Mucosa of stomach (tissue), 1 donor: Measurements from ENCODE around the gene EFTUD2.

Experiments used
- H3K27me3 ChIP-seq: one replicate; pipeline ENCODE4 v1.7.0; 2013; ENCODE audit warnings: mild to moderate bottlenecking, low read length; ENCODE audit not compliant: control insufficient read depth, insufficient read depth
- H3K36me3 ChIP-seq: one replicate; pipeline ENCODE4 v1.7.0; 2013; ENCODE audit warnings: low read length; ENCODE audit not compliant: control insufficient read depth, insufficient read depth
- H3K4me1 ChIP-seq: one replicate; pipeline ENCODE4 v1.7.0; 2013; ENCODE audit warnings: mild to moderate bottlenecking, low read length; ENCODE audit not compliant: control insufficient read depth, insufficient read depth
- H3K4me3 ChIP-seq: one replicate; pipeline ENCODE4 v1.7.0; 2013; ENCODE audit warnings: low read length
- H3K9ac ChIP-seq: one replicate; pipeline ENCODE4 v1.7.0; 2013; ENCODE audit warnings: mild to moderate bottlenecking, low read length, moderate library complexity
- H3K9me3 ChIP-seq: one replicate; pipeline ENCODE4 v1.7.0; 2013; ENCODE audit warnings: mild to moderate bottlenecking, low read length, moderate library complexity; ENCODE audit not compliant: control insufficient read depth
- donor health status: Pancreatic carcinoma.

Gene EFTUD2

DNA sequence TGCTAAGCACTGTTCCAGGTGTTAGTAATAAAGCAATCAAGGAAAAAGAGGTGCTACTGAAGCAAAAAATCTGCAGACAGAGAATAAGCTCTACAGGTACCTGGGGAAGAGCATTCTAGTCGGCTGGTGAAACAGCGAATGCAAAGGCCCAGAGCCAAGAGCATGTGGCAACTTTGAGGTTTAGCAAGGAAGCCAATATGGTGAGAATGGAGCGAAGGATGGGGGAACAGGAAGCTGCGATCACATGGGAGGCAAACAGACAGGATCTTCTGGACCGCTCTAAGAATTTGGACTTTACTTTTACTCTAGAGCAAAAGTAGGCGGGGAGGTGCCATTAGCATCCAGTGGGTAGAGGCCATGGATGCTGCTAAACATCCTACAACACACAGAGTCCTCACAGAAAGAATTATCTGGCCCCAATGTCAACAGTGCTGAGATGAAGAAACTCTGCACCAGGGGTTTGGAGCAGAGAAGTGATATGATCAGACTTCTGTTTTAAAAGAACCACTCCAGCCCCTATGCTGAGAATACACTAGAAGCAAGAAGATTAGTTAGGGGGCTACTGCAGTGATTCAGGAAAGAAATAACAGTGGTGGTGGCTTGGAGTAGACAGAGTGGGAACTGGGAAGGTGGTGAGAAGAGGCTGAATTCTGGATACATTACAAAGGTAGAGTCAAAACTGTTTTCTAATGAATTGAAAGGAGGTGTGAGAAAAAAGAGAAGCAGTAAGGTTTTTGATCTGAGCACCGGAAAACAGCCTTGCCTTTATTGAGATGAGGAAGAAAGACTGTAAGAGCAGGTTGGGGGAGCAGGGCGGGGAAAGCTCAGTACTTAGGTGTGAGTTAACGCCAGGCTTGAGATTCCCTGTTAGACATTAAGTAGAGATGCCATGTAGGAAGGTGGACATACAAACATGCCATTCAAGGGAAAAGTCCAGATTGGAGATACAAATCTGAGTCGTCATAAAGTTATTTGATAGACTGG lies 11.0 kb downstream of the EFTUD2 start:
- Histone ChIP-seq H3K36me3 (peaks cover 3% of the 10 kb centered on the region), H3K9me3 (no peaks in the 10 kb centered on the region), H3K27me3 (no peaks in the 10 kb centered on the region), H3K4me3 (no peak overlapping the region), H3K9ac (no peak overlapping the region), H3K4me1 (no peaks in the 10 kb centered on the region)

DNA sequence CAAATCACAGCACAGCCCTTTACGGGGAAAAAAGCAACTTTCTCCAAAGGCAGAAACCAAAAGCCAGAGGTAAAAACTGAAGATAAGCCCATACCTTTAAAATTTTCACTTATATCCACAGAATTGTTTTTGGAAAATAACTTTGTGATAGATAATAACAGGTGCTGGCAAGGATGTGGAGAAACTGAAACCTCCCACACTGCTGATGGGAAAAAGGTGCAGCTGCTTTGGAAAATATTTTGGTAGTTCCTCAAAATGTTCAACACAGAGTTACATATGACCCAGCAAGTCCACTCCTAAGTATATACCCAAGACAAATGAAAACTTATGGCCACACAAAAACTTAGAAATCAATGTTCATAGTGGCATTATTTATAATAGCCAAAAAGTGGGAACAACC lies 12.2 kb downstream of the EFTUD2 start:
- H3K27me3 ChIP-seq: no peaks in the 10 kb centered on the region
- peaks cover 3% of the 10 kb centered on the region for H3K36me3 ChIP-seq

DNA sequence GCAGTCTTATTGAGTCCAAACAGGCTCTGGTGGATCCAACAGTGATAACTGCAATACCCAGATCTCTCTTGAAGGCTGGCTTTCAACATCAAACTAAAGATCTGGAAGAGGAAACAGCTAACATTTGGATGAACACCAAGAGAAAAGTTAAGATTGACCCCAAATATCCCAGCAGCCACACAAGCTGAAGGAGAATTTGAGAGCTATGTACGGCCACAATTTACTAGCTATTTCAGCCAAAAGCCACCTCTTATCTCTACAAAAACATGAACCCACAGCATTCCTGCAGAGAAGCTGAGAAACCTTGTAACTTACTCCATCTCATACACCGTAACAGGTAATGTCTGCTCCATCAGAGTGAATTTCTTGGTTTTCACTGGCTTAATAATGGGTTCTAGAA lies 14.3 kb downstream of the EFTUD2 start:
- no peaks in the 10 kb centered on the region for H3K27me3 ChIP-seq
- H3K4me3 ChIP-seq: no peak overlapping the region
- H3K36me3 ChIP-seq: peaks cover 3% of the 10 kb centered on the region
- no peaks in the 10 kb centered on the region for H3K9me3 ChIP-seq
- H3K9ac ChIP-seq: no peak overlapping the region
- no peaks in the 10 kb centered on the region for H3K4me1 ChIP-seq

More for the DNA sequence above, 12.2 kb downstream of the EFTUD2 start:
- Histone ChIP-seq H3K4me3 (no peak overlapping the region), H3K4me1 (no peaks in the 10 kb centered on the region), H3K9me3 (no peaks in the 10 kb centered on the region), H3K9ac (no peak overlapping the region)

DNA sequence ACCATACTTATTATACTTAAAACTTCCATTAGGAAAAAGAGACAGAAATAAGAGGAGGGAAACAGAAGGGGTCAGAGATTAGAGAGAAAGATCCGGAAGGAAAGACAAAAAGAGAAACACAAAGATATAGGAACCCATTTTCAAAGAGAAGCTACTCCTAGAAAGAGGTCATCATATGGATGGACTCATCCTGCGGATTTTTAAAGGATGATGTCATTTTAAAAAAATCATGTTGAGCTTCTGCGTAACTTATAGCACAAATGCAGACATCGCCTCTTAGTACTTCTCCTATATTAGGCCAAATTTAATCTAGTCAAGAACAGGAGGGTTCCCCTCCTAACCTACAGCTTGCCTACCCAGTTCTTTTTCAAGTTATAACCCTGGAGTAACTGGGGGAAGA lies 18.1 kb downstream of the EFTUD2 start:
- peaks cover 13% of the 10 kb centered on the region for H3K36me3 ChIP-seq
- no peaks in the 10 kb centered on the region for H3K27me3 ChIP-seq
- H3K4me1 ChIP-seq: peaks cover 5% of the 10 kb centered on the region
- H3K4me3 ChIP-seq: no peak overlapping the region
- no peaks in the 10 kb centered on the region for H3K9me3 ChIP-seq
- no peak overlapping the region for H3K9ac ChIP-seq

DNA sequence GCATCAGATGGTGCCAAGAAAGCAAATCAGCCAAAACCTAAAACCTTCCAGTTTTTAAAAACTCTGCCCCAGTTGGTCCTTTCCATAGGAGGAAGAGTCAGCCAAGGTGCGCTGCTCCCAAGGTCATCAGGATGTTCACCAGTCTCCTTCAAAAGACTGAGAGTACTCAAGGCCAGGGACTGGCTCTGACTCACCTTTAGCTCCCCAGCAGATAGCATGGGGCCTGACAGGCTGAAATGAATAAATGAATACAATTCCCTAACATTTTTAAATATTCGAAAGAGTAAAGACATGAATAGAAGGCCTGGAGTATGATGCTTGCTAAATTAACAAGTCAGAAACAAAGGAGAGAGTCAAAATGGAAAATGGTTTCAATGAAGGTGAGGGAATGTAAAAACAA lies 19.2 kb downstream of the EFTUD2 start:
- Histone ChIP-seq H3K9ac (no peak overlapping the region), H3K9me3 (no peaks in the 10 kb centered on the region), H3K27me3 (no peaks in the 10 kb centered on the region), H3K36me3 (peaks cover 13% of the 10 kb centered on the region), H3K4me3 (no peak overlapping the region), H3K4me1 (peaks cover 5% of the 10 kb centered on the region)

DNA sequence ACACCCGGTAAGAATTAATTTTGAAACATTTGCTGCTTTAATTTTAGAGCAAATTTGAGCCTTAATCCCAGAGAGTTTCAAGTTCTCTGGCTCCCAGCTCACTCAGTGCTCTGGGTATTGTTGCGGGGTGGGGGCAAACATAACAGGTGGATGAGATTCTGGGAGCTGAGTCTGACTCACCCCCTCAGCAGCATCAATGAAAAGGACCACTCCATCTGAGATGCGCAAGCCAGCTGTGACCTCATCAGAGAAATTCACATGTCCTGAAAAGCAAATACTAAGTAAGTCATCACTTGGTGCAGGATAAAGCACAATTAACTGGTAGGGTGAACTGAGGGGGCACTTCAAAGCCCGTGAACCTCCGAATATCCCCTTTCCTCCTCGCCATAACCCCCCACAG lies 19.9 kb downstream of the EFTUD2 start:
- H3K36me3 ChIP-seq: peaks cover 13% of the 10 kb centered on the region
- no peaks in the 10 kb centered on the region for H3K27me3 ChIP-seq
- H3K4me3 ChIP-seq: no peak overlapping the region
- peaks cover 5% of the 10 kb centered on the region for H3K4me1 ChIP-seq
- H3K9ac ChIP-seq: no peak overlapping the region
- no peaks in the 10 kb centered on the region for H3K9me3 ChIP-seq

DNA sequence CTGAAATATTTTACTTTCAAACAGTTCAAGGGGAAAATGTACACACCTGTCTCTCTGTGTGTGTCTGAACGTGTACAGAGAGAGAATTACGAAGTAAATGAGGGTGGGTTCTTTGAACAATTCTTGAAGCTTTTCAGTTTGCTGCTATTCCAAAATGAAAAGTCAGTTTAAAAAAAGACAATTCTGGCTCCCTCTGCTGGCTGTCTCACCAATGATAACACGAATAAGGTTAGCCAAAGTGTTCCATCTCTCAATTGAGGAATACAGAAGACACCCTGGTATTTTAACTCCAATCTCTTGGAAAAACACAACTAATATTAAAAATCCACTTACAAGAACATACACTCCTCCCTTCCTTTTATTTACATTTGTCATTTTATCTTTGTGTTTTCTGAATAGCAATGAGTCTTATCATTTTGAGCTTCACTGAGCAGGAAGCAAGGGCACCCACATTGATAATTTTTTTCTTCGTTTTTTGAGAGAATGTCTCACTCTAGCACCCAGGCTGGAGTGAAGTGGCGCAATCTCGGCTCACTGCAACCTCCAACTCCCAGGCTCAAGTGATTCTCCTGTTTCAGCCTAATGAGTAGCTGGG lies 20.5 kb downstream of the EFTUD2 start:
- Histone ChIP-seq H3K36me3 (peaks cover 17% of the 10 kb centered on the region), H3K27me3 (no peaks in the 10 kb centered on the region)

DNA sequence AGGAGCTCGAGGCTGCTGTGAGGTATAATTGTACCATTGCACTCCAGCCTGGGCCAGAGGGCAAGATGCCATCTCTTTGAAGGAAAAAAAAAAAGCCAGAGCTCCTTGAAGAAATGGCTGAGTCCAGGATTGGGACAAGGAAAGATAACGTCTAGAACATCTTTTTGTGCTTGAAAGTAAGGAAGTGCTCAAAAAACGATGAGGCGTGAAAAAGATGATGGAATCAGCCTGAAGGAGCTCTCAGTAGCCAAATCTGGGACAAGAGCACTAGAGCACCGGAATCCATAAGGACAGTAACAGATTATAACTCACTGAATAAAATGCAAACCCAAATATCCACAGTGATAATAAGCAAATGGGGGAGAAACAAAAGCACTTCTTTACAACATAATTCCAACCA lies 22.1 kb downstream of the EFTUD2 start:
- Histone ChIP-seq H3K9me3 (no peaks in the 10 kb centered on the region), H3K4me3 (no peak overlapping the region), H3K9ac (no peak overlapping the region), H3K27me3 (no peaks in the 10 kb centered on the region), H3K36me3 (peaks cover 14% of the 10 kb centered on the region), H3K4me1 (peaks cover 5% of the 10 kb centered on the region)

More for the DNA sequence above, 20.5 kb downstream of the EFTUD2 start:
- Histone ChIP-seq H3K9me3 (no peaks in the 10 kb centered on the region), H3K9ac (no peak overlapping the region), H3K4me3 (no peak overlapping the region), H3K4me1 (peaks cover 5% of the 10 kb centered on the region)

DNA sequence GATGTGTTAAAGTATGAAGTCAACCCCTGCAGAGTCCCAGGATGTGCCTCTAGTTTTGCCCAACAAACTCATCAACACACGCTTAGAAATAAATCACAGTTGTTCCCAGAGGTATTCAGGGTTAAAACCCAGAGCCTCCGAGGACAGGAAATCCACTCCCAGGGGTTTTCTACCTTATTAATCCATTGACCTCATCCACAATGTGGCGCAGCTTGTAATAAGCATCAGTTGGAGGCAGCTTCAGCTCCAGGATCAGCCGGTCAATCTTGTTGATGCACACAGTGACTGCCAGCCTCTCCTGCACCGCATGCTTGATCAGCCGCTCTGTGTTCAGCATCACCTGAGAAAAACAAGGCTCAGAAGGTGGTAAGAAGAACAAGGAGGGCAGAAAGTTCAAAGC lies 23.5 kb downstream of the EFTUD2 start:
- Histone ChIP-seq H3K9me3 (no peaks in the 10 kb centered on the region), H3K4me3 (no peak overlapping the region), H3K9ac (no peak overlapping the region), H3K36me3 (peaks cover 14% of the 10 kb centered on the region), H3K27me3 (no peaks in the 10 kb centered on the region), H3K4me1 (peaks cover 5% of the 10 kb centered on the region)

DNA sequence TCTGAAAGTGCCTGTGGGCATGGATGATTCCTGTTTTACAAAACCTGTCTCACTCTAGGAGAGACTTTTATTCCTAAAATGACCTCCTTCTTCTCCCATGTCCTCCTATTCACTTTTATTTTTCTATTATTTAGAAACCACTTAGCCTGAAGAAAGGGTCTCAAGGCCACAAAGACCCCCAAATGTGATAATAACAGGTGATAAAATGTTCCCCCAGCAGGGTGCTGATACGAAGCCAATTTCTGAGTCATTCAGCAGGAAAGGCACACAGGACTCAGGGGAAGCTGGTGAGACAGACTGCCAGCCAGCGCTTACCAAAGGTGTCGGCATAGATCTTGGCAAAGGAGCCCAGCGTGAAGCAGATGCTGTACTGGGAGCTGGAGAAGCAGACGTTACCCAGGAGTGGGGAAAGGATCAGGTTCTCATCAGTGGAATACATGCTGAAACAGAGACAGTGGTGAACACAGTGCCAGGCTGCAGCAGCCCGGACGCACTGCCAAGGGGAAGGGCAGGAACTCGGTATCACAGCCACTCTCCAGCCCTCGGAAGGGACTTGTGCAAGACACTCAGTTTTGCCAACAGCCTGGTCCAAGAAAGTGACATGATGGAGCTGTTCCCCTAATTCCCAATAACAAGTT lies 27.0 kb downstream of the EFTUD2 start:
- H3K36me3 ChIP-seq: peaks cover 12% of the 10 kb centered on the region
- no peak overlapping the region for H3K9ac ChIP-seq

DNA sequence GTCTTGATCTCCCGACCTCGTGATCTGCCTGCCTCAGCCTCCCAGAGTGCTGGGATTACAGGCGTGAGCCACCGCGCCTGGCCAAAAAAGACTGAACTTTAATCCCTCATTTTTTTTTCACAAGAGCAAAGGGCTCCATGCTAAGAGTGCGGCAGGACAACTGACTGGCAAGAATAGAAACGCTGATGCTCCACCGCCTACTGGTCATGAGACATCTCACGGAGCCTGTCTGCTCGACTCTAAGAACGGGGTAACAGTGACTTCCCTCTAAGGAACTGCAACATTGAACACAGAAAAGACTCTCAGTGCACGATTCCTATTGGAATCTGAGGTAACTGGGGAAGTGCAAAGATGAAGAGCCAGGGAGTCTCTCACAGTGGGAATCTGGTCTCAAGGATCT lies 27.7 kb downstream of the EFTUD2 start:
- Histone ChIP-seq H3K9me3 (no peaks in the 10 kb centered on the region), H3K4me1 (no peaks in the 10 kb centered on the region), H3K4me3 (no peak overlapping the region), H3K27me3 (no peaks in the 10 kb centered on the region), H3K36me3 (peaks cover 12% of the 10 kb centered on the region), H3K9ac (no peak overlapping the region)

More for the DNA sequence above, 27.0 kb downstream of the EFTUD2 start:
- no peaks in the 10 kb centered on the region for H3K4me1 ChIP-seq
- H3K27me3 ChIP-seq: no peaks in the 10 kb centered on the region
- no peak overlapping the region for H3K4me3 ChIP-seq
- no peaks in the 10 kb centered on the region for H3K9me3 ChIP-seq

DNA sequence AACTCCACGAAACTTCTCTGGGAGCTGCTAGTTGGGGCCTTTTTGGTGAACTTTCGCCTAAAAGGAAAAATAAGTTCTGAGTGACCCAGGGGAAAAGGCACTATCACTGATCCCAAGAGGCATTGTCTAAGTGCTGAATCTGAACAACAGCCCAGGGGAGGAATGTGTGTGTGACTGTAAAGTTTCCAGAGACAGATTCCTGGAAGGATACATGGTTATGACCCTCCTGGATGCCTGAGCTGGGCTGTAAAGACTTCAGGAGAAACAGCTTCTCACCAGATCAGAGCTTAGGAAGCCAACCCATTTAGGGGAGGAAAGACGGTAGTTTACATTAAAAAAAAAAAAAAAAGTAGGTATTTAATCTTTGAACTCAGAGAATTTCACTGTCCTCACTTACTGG lies 31.4 kb downstream of the EFTUD2 start:
- Histone ChIP-seq H3K9ac (no peak overlapping the region), H3K27me3 (no peaks in the 10 kb centered on the region), H3K36me3 (peaks cover 20% of the 10 kb centered on the region), H3K9me3 (no peaks in the 10 kb centered on the region), H3K4me3 (no peak overlapping the region), H3K4me1 (no peaks in the 10 kb centered on the region)
